GF-D8 (cell line): ENCODE results near the gene SALL3.
"Not testable (repeated sequence)": the region's sequence is repeated elsewhere in the genome, so short reads cannot be mapped to it uniquely, and the experiment has no call there.

ENCODE experiments used
- DNase-seq: peaks from one replicate; lab custom pipeline; 2025; lab: John Stamatoyannopoulos, UW

The SALL3 gene

GRCh38 chr18:78979730-78980278, at the start of gene SALL3:
TSS of gene SALL3 (plus strand) at chr18:78979818. CDS start at chr18:78980275, 457 bp downstream.
- no peak for DNase-seq

DNA sequence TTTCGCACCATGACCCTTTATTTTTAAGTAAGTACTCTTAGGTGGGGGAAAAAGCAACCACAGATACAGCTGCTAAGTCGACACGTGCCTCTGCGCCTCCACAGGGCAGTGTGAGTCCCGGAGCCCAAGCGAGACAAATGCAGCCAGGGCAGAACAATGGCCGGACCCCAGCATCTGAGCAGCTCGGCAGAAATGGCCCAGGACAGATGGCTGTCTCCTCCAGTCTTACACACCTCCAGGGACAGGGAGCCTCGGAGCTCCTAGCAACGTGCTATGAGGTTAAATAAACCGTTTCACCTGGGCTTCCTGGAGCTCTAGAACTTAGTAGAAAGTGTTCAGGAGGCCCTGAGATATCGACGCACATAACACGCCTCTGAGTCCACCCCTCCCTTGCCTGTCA, 47.3 kb upstream of the SALL3 start:
- no peak for DNase-seq

- no peak for DNase-seq
These were observed 45.6 kb upstream of the SALL3 start for GRCh38 chr18:78934003-78934402.

DNA sequence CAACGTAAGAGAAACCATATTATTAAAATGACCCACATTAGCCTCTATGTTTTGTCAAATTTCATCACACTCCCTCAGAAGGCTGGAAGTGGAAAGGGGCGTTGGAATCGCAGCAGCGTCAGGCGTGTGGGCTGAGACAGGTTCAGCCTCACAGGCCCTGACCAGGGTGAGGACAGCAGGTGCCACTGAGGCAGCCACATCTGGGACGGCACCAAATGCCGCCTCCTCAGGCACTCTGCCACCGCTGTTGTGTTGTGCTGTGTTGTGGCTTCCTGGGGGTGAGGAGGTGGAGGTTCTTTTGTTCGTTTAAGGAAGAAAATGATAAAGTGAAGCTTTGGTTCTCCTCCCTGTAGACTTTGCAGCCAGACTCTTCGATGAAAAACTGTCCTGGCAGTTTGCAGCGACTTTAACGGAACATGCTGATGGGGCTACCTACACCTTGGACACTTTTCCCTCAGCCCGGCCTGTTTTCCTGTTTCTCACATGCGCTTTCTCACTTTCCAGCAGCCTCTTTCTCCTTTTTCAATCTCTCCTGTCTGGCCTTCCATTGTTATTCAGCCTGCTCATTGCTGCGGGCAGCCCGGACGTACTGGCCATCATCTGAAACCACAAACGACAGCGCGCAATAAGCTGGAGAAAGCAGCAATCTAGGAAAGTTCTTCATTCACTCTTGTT, 44.9 kb upstream of the SALL3 start:
- DNase-seq, result no peak

DNA sequence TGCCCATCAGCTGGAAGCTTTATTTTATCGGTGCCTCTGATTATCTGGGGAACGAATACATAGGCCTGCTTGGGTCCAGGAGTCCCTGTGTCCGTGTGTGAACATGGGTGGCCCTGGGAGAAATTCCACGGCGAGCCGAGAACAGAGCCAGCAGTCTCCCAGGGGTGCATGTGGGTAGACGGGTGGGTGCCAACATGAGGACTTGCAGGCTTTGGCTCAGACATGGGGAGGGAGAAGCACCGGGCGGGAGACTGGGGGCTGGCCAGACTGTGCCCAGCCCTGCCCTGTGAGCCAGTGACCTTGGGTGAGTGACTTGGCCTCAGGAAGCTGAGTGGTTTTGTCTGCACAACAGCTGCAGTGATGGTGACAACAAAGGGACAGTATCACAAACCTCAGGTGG, 44.2 kb upstream of the SALL3 start:
- no peak for DNase-seq

- DNase-seq, result no peak
These were observed 43.2 kb upstream of the SALL3 start for GRCh38 chr18:78936251-78937005.

- DNase-seq, result no peak
These were observed 42.5 kb upstream of the SALL3 start for GRCh38 chr18:78937166-78937565.

GRCh38 chr18:78939105-78939504, 40.5 kb upstream of the SALL3 start:
- DNase-seq, result no peak

DNA sequence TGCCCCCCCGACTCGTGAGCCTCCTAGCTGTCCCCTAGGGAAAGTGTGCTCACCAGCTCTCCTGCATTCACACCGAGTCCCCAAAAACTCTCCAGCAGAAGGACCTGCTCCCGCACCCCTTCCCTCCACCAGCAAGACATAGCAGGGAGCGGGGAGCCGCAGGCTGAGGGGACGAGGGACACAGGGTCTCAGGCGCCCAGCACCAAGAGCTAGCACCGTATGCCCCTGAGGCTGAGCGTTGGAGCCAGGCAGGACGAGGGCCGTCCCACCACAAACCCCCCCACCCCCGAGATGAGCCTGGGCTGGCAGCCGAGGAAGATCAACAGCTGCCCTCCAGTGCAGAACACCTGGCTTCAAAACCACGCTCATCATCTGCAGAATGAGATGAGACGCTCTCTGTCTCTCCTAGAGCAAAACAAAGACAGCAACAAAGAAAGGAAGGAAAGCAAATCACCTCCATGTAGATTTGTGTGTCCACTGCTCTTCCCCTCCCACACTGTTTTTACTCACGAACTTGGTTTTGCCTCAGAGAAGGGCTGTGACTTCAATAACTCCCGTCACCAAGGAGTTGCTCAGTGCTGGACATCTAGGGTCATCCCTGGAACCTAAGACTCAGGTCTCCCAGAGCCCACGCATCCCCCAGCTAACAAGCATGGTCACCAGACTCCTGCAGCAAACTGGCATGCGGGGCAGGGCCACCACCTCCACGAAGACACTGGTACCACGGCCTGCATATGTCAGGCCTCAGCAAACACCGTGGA, 39.7 kb upstream of the SALL3 start:
- DNase-seq, result no peak

- DNase-seq, result not testable (repeated sequence)
These were observed 37.4 kb upstream of the SALL3 start for GRCh38 chr18:78942236-78942635.

GRCh38 chr18:78945628-78946027, 34.0 kb upstream of the SALL3 start:
- no peak for DNase-seq

DNA sequence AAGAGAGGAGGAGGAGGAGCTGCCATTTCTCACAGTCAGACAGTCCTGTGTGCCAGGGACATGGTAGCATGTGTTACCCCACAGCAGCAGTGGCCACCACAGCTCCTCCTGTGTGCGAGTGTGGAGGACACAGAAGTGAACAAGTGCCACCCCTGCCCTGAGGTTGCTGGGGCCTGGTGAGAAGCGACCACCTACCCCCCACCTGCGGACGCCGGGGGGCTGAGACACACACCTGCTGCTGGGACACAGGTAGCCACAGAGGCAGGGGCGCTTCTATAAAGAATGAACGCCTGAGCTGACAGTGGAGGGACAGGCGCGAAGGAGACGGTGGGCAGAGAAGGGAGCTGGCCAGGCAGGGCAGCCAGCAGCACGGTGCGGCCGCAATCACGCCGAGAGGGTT, 32.3 kb upstream of the SALL3 start:
- DNase-seq, result no peak

DNA sequence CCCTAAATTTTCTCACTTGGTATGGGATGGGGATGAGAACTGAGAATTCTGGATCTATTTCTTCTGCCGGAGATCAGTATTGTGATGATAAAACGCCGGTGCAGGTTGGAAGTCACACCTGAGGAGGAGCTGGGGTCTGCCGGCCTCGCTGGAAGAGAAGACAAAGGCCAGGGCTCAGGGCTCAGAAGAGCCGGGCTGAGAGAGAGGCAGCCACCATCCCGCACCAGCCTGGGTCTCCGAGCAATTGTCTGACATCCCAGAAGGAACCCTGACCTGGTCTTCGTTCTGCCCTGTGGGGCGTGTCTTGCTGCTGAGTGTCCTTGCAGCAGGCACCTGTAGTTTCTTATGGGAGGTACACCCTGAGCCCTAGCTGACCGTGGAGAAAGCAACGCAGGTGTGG, 31.4 kb upstream of the SALL3 start:
- no peak for DNase-seq

GRCh38 chr18:78948707-78949106, 30.9 kb upstream of the SALL3 start:
- DNase-seq, result no peak

DNA sequence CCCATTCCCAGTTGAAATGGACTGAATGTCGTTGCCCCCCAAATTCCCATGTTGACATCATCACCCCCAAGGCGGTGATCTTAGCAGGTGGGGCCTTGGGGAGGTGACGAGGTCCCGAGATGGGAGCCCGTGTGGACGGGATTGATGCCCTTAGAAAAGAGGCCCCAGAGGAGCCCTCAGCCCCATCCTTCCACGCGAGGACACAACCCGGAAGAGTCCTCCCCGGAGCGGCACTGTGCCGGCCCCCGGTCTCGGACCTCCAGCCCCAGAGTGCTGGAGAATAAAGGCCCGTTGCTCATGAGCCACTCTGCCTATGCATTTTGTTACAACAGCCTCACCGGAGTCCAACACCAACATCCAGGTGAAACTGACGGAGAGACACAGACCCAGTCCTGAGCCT, 30.4 kb upstream of the SALL3 start:
- no peak for DNase-seq

DNA sequence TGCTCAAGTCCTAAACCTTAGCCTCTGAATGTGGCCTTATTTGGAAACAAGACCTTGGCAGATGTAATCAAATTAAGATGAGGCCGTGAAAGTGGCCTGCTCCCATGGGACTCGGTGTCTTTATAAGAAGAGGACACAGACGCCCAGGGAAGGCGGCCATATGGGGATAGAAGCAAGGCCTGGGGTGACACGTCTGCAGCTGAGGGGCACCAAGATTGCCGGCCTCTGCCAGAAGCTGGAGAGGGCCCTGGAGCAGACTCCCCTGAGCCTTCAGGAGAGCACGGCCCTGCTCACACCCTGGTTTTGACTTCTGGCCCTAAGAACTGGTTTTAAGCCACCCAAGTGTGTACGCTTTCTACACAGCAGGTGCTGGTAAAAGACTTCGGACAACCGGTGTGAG, 29.2 kb upstream of the SALL3 start:
- DNase-seq, result no peak

- no peak for DNase-seq
These were observed 26.1 kb upstream of the SALL3 start for GRCh38 chr18:78953566-78953965.

GRCh38 chr18:78955051-78955450, 24.6 kb upstream of the SALL3 start:
- no peak for DNase-seq

GRCh38 chr18:78957140-78957539, 22.5 kb upstream of the SALL3 start:
- no peak for DNase-seq

- no peak for DNase-seq
These were observed 18.9 kb upstream of the SALL3 start for GRCh38 chr18:78960709-78961108.

- DNase-seq, result no peak
These were observed 17.5 kb upstream of the SALL3 start for GRCh38 chr18:78962098-78962497.

DNA sequence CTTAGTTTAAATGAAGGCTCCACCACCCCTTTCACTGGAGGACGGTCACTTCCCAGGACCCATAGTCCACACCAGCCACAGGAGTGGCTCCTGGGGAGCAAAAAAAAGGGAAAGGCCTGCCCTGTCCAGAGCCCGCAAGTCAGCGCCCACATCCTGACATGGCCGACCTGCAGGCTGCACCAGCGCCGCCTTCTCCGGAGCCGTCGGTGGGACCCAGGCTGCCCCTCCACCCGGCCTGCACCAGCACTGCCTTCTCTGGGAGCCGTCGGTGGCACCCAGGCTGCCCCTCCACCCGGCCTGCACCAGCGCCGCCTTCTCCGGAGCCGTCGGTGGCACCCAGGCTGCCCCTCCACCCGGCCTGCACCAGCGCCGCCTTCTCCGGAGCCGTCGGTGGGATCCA, 14.9 kb upstream of the SALL3 start:
- not testable (repeated sequence) for DNase-seq

DNA sequence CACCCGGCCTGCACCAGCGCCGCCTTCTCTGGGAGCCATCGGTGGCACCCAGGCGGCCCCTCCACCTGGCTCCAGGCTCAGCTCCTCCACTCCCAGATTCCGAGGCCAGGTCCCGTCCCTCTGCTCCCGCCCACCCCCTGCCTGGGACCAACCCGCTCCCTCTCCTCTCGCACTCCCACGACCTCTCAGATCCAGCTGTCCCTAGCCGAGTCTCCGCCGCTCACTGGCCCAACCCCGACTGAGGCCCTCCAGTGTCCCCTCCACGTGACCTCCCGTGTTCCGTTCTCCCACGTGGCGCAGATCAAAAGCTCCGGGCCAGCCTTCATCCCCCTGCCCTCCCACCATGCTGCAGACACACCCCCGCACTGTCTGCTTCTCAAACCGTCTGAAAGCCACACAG, 14.4 kb upstream of the SALL3 start:
- DNase-seq, result no peak
